ENCODE measurements around the gene ALDH1A3.

ALDH1A3 gene

GRCh38 chr15:100901296-100901695 lies 21.7 kb downstream of the ALDH1A3 start:
- TF ChIP-seq CTCF (conservative IDR thresholded peaks at IDR 0.05; ENCODE audit: control insufficient read depth, insufficient read depth, low read depth, low read length): no peak
- no peak for DNase-seq (ENCODE audit: low read depth)
- no peak overlapping the region for H3K4me3 ChIP-seq (ENCODE audit: control insufficient read depth, low read depth, low read length)

GRCh38 chr15:100901702-100902435 lies 22.2 kb downstream of the ALDH1A3 start:
- no peak for TF ChIP-seq CTCF (conservative IDR thresholded peaks at IDR 0.05; ENCODE audit: control insufficient read depth, insufficient read depth, low read depth, low read length)
- DNase-seq (ENCODE audit: low read depth): no peak
- peak overlapping the region; percentile 30 for H3K4me3 ChIP-seq (ENCODE audit: control insufficient read depth, low read depth, low read length)

GRCh38 chr15:100902436-100903167 lies 23.0 kb downstream of the ALDH1A3 start:
- no peak for TF ChIP-seq CTCF (conservative IDR thresholded peaks at IDR 0.05; ENCODE audit: control insufficient read depth, insufficient read depth, low read depth, low read length)
- peak; percentile 90 for DNase-seq (ENCODE audit: low read depth)
- H3K4me3 ChIP-seq (ENCODE audit: control insufficient read depth, low read depth, low read length): peak overlapping the region; percentile 30

- TF ChIP-seq CTCF (conservative IDR thresholded peaks at IDR 0.05; ENCODE audit: control insufficient read depth, insufficient read depth, low read depth, low read length): no peak
- DNase-seq (ENCODE audit: low read depth): no peak
- no peak overlapping the region for H3K4me3 ChIP-seq (ENCODE audit: control insufficient read depth, low read depth, low read length)
Measured at GRCh38 chr15:100903168-100903554, 23.5 kb downstream of the ALDH1A3 start.

GRCh38 chr15:100905850-100906249 lies 26.2 kb downstream of the ALDH1A3 start:
- no peak overlapping the region for H3K4me3 ChIP-seq (ENCODE audit: control insufficient read depth, low read depth, low read length)
- TF ChIP-seq CTCF (conservative IDR thresholded peaks at IDR 0.05; ENCODE audit: control insufficient read depth, insufficient read depth, low read depth, low read length): no peak
- DNase-seq (ENCODE audit: low read depth): no peak

GRCh38 chr15:100908466-100908865 lies 28.8 kb downstream of the ALDH1A3 start:
- no peak overlapping the region for H3K4me3 ChIP-seq (ENCODE audit: control insufficient read depth, low read depth, low read length)
- DNase-seq (ENCODE audit: low read depth): no peak
- no peak for TF ChIP-seq CTCF (conservative IDR thresholded peaks at IDR 0.05; ENCODE audit: control insufficient read depth, insufficient read depth, low read depth, low read length)
